ENCODE results near the gene ARHGAP22.

Gene ARHGAP22

GRCh38 chr10:48613016-48613415, 8.1 kb upstream of the ARHGAP22 start:
- no peak for DNase-seq (ENCODE audit: low read depth in 1 of 2, low spot score in 1 of 2)
- TF ChIP-seq REST (IDR thresholded peaks at IDR 0.05; ENCODE audit: insufficient replicate concordance, low read depth) (no peak), GABPA (IDR thresholded peaks at IDR 0.05; ENCODE audit: low read depth) (no peak), POLR2AphosphoS5 (IDR thresholded peaks at IDR 0.05; ENCODE audit: low read depth) (no peak)
- H3K27ac ChIP-seq (replicated peaks), result no peak overlapping the region

DNA sequence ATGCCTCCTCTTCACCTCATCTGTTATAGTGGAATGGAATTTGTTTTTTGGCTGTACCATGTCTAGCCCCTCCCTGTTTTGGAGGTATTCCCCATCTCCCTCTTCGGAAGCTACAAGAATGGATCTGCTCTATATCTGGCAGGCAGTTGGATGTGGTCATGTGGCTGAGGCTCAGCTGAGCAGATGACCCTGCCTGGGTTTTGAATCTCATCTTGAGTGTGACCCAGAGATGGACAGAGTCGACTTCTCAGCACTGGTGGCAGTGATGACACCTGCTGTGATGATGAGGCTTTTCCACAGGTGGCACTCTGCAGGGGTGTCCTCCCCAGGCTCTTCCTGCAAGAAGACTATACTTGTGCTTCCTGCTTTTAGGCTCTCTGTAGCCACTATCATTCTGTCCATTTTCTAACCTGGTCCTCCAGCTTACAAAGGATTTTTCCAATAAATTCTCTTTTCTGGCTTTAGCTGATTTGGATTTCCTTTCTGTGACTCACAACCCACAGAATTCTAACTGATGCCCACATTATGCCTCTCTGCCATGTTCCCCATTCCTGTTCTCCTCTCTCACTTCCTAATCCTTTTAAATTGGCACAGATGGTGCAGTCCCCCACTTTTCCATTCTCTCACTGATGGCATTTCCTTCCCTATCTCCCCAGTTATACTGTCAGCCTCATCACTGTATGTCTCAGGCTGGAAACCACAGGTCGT, 7.5 kb upstream of the ARHGAP22 start:
- H3K4me3 ChIP-seq (replicated peaks; ENCODE audit: insufficient read depth, low read length), result no peak overlapping the region
- H3K27ac ChIP-seq (replicated peaks), result no peak overlapping the region
- TF ChIP-seq, protein P1, sequence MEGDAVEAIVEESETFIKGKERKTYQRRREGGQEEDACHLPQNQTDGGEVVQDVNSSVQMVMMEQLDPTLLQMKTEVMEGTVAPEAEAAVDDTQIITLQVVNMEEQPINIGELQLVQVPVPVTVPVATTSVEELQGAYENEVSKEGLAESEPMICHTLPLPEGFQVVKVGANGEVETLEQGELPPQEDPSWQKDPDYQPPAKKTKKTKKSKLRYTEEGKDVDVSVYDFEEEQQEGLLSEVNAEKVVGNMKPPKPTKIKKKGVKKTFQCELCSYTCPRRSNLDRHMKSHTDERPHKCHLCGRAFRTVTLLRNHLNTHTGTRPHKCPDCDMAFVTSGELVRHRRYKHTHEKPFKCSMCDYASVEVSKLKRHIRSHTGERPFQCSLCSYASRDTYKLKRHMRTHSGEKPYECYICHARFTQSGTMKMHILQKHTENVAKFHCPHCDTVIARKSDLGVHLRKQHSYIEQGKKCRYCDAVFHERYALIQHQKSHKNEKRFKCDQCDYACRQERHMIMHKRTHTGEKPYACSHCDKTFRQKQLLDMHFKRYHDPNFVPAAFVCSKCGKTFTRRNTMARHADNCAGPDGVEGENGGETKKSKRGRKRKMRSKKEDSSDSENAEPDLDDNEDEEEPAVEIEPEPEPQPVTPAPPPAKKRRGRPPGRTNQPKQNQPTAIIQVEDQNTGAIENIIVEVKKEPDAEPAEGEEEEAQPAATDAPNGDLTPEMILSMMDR (IDR thresholded peaks at IDR 0.05; ENCODE audit: insufficient read depth, low read length), result no peak
- TF ChIP-seq POLR2AphosphoS5 (IDR thresholded peaks at IDR 0.05; ENCODE audit: low read depth), result no peak
- no peak for TF ChIP-seq GABPA (IDR thresholded peaks at IDR 0.05; ENCODE audit: low read depth)
- no peak for TF ChIP-seq REST (IDR thresholded peaks at IDR 0.05; ENCODE audit: insufficient replicate concordance, low read depth)
- TF ChIP-seq SPI1 (IDR thresholded peaks at IDR 0.05; ENCODE audit: borderline replicate concordance, low read depth), result no peak
- H3K27me3 ChIP-seq (ENCODE audit: insufficient read depth, poor library complexity, severe bottlenecking), result no peaks in the 10 kb centered on the region
- DNase-seq (ENCODE audit: low read depth in 1 of 2, low spot score in 1 of 2), result no peak

More at GRCh38 chr10:48613016-48613415, 8.1 kb upstream of the ARHGAP22 start:
- H3K27me3 ChIP-seq (ENCODE audit: insufficient read depth, poor library complexity, severe bottlenecking), result no peaks in the 10 kb centered on the region
- no peak overlapping the region for H3K4me3 ChIP-seq (replicated peaks; ENCODE audit: insufficient read depth, low read length)

GRCh38 chr10:48611133-48611532, 6.3 kb upstream of the ARHGAP22 start:
- Histone ChIP-seq H3K4me3 (replicated peaks; ENCODE audit: insufficient read depth, low read length) (no peak overlapping the region), H3K27me3 (ENCODE audit: insufficient read depth, poor library complexity, severe bottlenecking) (no peaks in the 10 kb centered on the region), H3K27ac (replicated peaks) (no peak overlapping the region)
- no peak for DNase-seq (ENCODE audit: low read depth in 1 of 2, low spot score in 1 of 2)
- TF ChIP-seq GABPA (IDR thresholded peaks at IDR 0.05; ENCODE audit: low read depth) (no peak), SPI1 (IDR thresholded peaks at IDR 0.05; ENCODE audit: borderline replicate concordance, low read depth) (no peak), POLR2AphosphoS5 (IDR thresholded peaks at IDR 0.05; ENCODE audit: low read depth) (no peak)
- TF ChIP-seq, protein P1 (IDR thresholded peaks at IDR 0.05; ENCODE audit: insufficient read depth, low read length), result no peak

- Histone ChIP-seq H3K4me3 (replicated peaks; ENCODE audit: insufficient read depth, low read length) (no peak overlapping the region), H3K27ac (replicated peaks) (no peak overlapping the region), H3K27me3 (ENCODE audit: insufficient read depth, poor library complexity, severe bottlenecking) (no peaks in the 10 kb centered on the region)
- no peak for DNase-seq (ENCODE audit: low read depth in 1 of 2, low spot score in 1 of 2)
- TF ChIP-seq SPI1 (IDR thresholded peaks at IDR 0.05; ENCODE audit: borderline replicate concordance, low read depth), result no peak
- TF ChIP-seq, protein P1 (IDR thresholded peaks at IDR 0.05; ENCODE audit: insufficient read depth, low read length), result no peak
- TF ChIP-seq POLR2AphosphoS5 (IDR thresholded peaks at IDR 0.05; ENCODE audit: low read depth), result no peak
- no peak for TF ChIP-seq REST (IDR thresholded peaks at IDR 0.05; ENCODE audit: insufficient replicate concordance, low read depth)
- no peak for TF ChIP-seq GABPA (IDR thresholded peaks at IDR 0.05; ENCODE audit: low read depth)
Observed at GRCh38 chr10:48610585-48611093, 5.8 kb upstream of the ARHGAP22 start.
